Gastroesophageal sphincter (tissue), 3 donors: ENCODE data around the gene CEL.

Experiments
- POLR2A ChIP-seq, 2 donors: fragments of 450-650 bp; IDR thresholded peaks; one replicate each; pipeline ENCODE4 v1.6.1; 2017; ENCODE audit warnings: antibody characterized with exemption in 2 of 2, mild to moderate bottlenecking in 2 of 2, moderate library complexity in 1 of 2
- TF ChIP-seq, protein P1 (sequence below), 4 experiments: fragments of 200-600 bp in 2 of 4; fragments of 450-650 bp in 2 of 4; sonication (generic) in 1 of 4; IDR thresholded peaks; one replicate each; pipeline ENCODE4 v1.5.1; 2017 to 2019; ENCODE audit warnings: antibody characterized with exemption in 4 of 4, mild to moderate bottlenecking in 2 of 4, moderate library complexity in 2 of 4

DNA sequence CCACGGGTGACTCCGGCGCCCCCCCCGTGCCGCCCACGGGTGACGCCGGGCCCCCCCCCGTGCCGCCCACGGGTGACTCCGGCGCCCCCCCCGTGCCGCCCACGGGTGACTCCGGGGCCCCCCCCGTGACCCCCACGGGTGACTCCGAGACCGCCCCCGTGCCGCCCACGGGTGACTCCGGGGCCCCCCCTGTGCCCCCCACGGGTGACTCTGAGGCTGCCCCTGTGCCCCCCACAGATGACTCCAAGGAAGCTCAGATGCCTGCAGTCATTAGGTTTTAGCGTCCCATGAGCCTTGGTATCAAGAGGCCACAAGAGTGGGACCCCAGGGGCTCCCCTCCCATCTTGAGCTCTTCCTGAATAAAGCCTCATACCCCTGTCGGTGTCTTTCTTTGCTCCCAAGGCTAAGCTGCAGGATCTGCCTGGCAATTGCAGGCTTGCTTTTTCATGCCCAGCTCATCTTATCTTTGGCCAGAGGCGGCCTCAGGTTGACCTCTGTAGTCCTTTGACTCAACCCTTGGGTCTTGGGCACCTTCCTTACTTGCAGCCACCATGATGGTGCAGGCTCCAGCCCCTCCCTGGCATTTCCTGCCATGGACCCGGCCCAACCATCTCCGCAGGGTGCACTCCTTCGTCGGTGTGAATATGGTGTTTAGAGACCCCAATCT lies 9.8 kb downstream of the CEL start:
- TF ChIP-seq, protein P1, sequence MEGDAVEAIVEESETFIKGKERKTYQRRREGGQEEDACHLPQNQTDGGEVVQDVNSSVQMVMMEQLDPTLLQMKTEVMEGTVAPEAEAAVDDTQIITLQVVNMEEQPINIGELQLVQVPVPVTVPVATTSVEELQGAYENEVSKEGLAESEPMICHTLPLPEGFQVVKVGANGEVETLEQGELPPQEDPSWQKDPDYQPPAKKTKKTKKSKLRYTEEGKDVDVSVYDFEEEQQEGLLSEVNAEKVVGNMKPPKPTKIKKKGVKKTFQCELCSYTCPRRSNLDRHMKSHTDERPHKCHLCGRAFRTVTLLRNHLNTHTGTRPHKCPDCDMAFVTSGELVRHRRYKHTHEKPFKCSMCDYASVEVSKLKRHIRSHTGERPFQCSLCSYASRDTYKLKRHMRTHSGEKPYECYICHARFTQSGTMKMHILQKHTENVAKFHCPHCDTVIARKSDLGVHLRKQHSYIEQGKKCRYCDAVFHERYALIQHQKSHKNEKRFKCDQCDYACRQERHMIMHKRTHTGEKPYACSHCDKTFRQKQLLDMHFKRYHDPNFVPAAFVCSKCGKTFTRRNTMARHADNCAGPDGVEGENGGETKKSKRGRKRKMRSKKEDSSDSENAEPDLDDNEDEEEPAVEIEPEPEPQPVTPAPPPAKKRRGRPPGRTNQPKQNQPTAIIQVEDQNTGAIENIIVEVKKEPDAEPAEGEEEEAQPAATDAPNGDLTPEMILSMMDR (IDR thresholded peaks at IDR 0.05): no peak
- no peak for TF ChIP-seq POLR2A (IDR thresholded peaks at IDR 0.05)
